AG09309 (cell line): ENCODE measurements around the gene OTOP2.

Experiments used
- DNase-seq: peaks from one replicate; pipeline ENCODE4 v3.0.0-alpha.2; 2010; ENCODE audit warnings: low read depth
- H3K4me3 ChIP-seq: 2 replicates; pipeline ENCODE4 v1.5.1; 2011; ENCODE audit warnings: mild to moderate bottlenecking, low read depth, low read length, moderate library complexity; ENCODE audit not compliant: control insufficient read depth
- CTCF ChIP-seq: IDR thresholded peaks from 2 replicates; pipeline ENCODE4 v1.5.1; 2011; ENCODE audit warnings: mild to moderate bottlenecking, low read depth, low read length, inconsistent platforms; ENCODE audit not compliant: insufficient read depth, control insufficient read depth; ENCODE audit errors: missing control alignments

The OTOP2 gene

GRCh38 chr17:74890554-74890953 is 33.5 kb upstream of the OTOP2 start:
- H3K4me3 ChIP-seq, result no peak overlapping the region
- TF ChIP-seq CTCF, result no peak
- no peak for DNase-seq

GRCh38 chr17:74892013-74892841 is 31.8 kb upstream of the OTOP2 start:
- H3K4me3 ChIP-seq, result no peak overlapping the region
- no peak for TF ChIP-seq CTCF
- no peak for DNase-seq

GRCh38 chr17:74892974-74893911 is 30.8 kb upstream of the OTOP2 start, which contains the start of gene FADS6:
TSS of gene FADS6 (minus strand) at chr17:74893633. CDS start at chr17:74893595, 38 bp downstream.
- no peak for DNase-seq
- no peak for TF ChIP-seq CTCF
- H3K4me3 ChIP-seq, result no peak within 1 kb of the TSS

- TF ChIP-seq CTCF, result no peak
- H3K4me3 ChIP-seq, result no peak overlapping the region
- DNase-seq, result no peak
Observed at GRCh38 chr17:74893936-74894671, 30.0 kb upstream of the OTOP2 start.

- DNase-seq, result no peak
- TF ChIP-seq CTCF, result no peak
- no peak overlapping the region for H3K4me3 ChIP-seq
Observed at GRCh38 chr17:74898376-74898946, 25.6 kb upstream of the OTOP2 start.

GRCh38 chr17:74900208-74900607 is 23.9 kb upstream of the OTOP2 start:
- no peak overlapping the region for H3K4me3 ChIP-seq
- TF ChIP-seq CTCF, result no peak
- no peak for DNase-seq
